SK-N-SH (cell line): Measurements from ENCODE around the gene MS4A10. TPM values are rescaled to one million over a fixed set of nuclear protein-coding genes. Genes with fewer than 3 reads are reported as not detected.

Experiments used
- CTCF ChIA-PET: fragments of 300-600, 350-600 bp; formaldehyde crosslinking; extraction: SDS; loops from one replicate; lab custom pipeline; 2021; lab: Yijun Ruan, JAX
- POLR2A ChIA-PET: fragments of 350-600 bp; sonication (Branson Sonifier 250); formaldehyde crosslinking; extraction: SDS; loops from one replicate; lab custom pipeline; 2020; ENCODE audit warnings: antibody characterized with exemption, inconsistent platforms; lab: Yijun Ruan, JAX
- DNase-seq: peaks from one replicate; pipeline ENCODE4 v3.0.0; 2012
- H2AFZ ChIP-seq: fragments of 200-600 bp; sonication (generic); 2 replicates; pipeline ENCODE4 v1.8.1; 2016; ENCODE audit warnings: antibody characterized with exemption, mild to moderate bottlenecking, low read depth
- H3F3A ChIP-seq: fragments of 200-600 bp; sonication (generic); replicated peaks from 2 replicates; pipeline ENCODE3; 2016; ENCODE audit warnings: antibody characterized with exemption, mild to moderate bottlenecking; ENCODE audit not compliant: insufficient read depth
- H3K27ac ChIP-seq, 2 experiments: fragments of 200-500 bp in 1 of 2; fragments of 200-600 bp in 1 of 2; sonication (Bioruptor generic) in 1 of 2; sonication (generic), shearing (Covaris generic) in 1 of 2; 2 replicates each; pipeline versions ENCODE4 v1.5.1 to v1.6.1; 2014 to 2016; ENCODE audit warnings: low read depth in 2 of 2, inconsistent platforms in 1 of 2, low read length in 1 of 2, mild to moderate bottlenecking in 1 of 2, mixed read lengths in 1 of 2
- H3K27me3 ChIP-seq: fragments of 200-600 bp; sonication (generic), shearing (Covaris generic); 2 replicates; pipeline ENCODE4 v1.6.1; 2016; ENCODE audit warnings: mixed run types; ENCODE audit not compliant: insufficient read depth
- H3K36me3 ChIP-seq, 2 experiments: fragments of 200-500 bp in 1 of 2; fragments of 200-600 bp in 1 of 2; sonication (Bioruptor generic) in 1 of 2; sonication (generic) in 1 of 2; replicated peaks in 1 of 2; 2 replicates each; pipeline versions ENCODE3 to v1.5.1; 2014 to 2016; ENCODE audit warnings: low read length in 1 of 2, mild to moderate bottlenecking in 1 of 2; ENCODE audit not compliant: insufficient read depth in 2 of 2, control insufficient read depth in 1 of 2
- H3K4me1 ChIP-seq, 2 experiments: fragments of 200-500 bp in 1 of 2; fragments of 200-600 bp in 1 of 2; sonication (Bioruptor generic) in 1 of 2; sonication (generic), shearing (Covaris generic) in 1 of 2; 2 replicates each; pipeline versions ENCODE4 v1.5.1 to v1.6.1; 2014 to 2016; ENCODE audit warnings: low read depth in 1 of 2, low read length in 1 of 2, mixed run types in 1 of 2; ENCODE audit not compliant: insufficient read depth in 2 of 2, control insufficient read depth in 1 of 2
- H3K4me2 ChIP-seq: fragments of 200-600 bp; sonication (generic), shearing (Covaris generic); 2 replicates; pipeline ENCODE4 v1.6.1; 2017; ENCODE audit warnings: mixed run types
- H3K4me3 ChIP-seq, 2 experiments: fragments of 200-500 bp in 1 of 2; fragments of 200-600 bp in 1 of 2; sonication (Bioruptor generic) in 1 of 2; sonication (generic), shearing (Covaris generic) in 1 of 2; 2 replicates each; pipeline versions ENCODE4 v1.5.1 to v1.8.1; 2014 to 2016; ENCODE audit warnings: low read depth in 2 of 2, inconsistent platforms in 1 of 2, low read length in 1 of 2, mild to moderate bottlenecking in 1 of 2, mixed read lengths in 1 of 2, moderate library complexity in 1 of 2
- H3K79me2 ChIP-seq: fragments of 200-600 bp; sonication (generic); 2 replicates; pipeline ENCODE4 v1.8.1; 2017; ENCODE audit warnings: mild to moderate bottlenecking; ENCODE audit not compliant: insufficient read depth
- H3K9ac ChIP-seq: fragments of 200-600 bp; sonication (generic); 2 replicates; pipeline ENCODE4 v1.6.1; 2017; ENCODE audit warnings: mixed run types
- H3K9me2 ChIP-seq: fragments of 200-600 bp; sonication (generic); 2 replicates; pipeline ENCODE4 v1.6.1; 2017; ENCODE audit warnings: mixed run types
- H3K9me3 ChIP-seq: fragments of 200-600 bp; sonication (generic); 2 replicates; pipeline ENCODE4 v1.6.1; 2017; ENCODE audit warnings: mixed run types, mild to moderate bottlenecking, moderate library complexity
- H4K20me1 ChIP-seq: fragments of 200-600 bp; sonication (generic); 2 replicates; pipeline ENCODE4 v1.6.1; 2017; ENCODE audit warnings: mild to moderate bottlenecking, mixed run types; ENCODE audit not compliant: insufficient read depth
- CHD2 ChIP-seq: fragments of 150-350 bp; IDR thresholded peaks from 2 replicates; pipeline ENCODE4 v1.6.1; 2018; ENCODE audit warnings: low read length; ENCODE audit not compliant: partially characterized antibody
- CTCF ChIP-seq: fragments of 200-600 bp; sonication (generic); IDR thresholded peaks from 2 replicates; pipeline ENCODE4 v1.6.1; 2017; ENCODE audit warnings: antibody characterized with exemption, mild to moderate bottlenecking, moderate library complexity
- EP300 ChIP-seq, 2 experiments: IDR thresholded peaks; 2 replicates each; pipeline versions ENCODE4 v1.4.0 to v1.6.1; 2012; ENCODE audit warnings: borderline replicate concordance in 1 of 2, low read depth in 1 of 2, low read length in 1 of 2
- EZH2phosphoT487 ChIP-seq: fragments of 200-600 bp; sonication (generic); IDR thresholded peaks from 2 replicates; pipeline ENCODE4 v1.6.1; 2017; ENCODE audit warnings: low read depth, mixed run types, mild to moderate bottlenecking, antibody characterized with exemption, moderate library complexity, borderline replicate concordance
- FOXJ3 ChIP-seq: sonication (generic); formaldehyde crosslinking; IDR thresholded peaks from 2 replicates; pipeline ENCODE4 v1.5.1; 2020; ENCODE audit warnings: mild to moderate bottlenecking, missing genetic modification reagents
- IRF3 ChIP-seq: fragments of 150-350 bp; IDR thresholded peaks from 2 replicates; pipeline ENCODE4 v1.6.1; 2016; ENCODE audit warnings: mild to moderate bottlenecking, low read depth, low read length
- MEF2A ChIP-seq: IDR thresholded peaks from 2 replicates; pipeline ENCODE4 v1.4.0; 2012; ENCODE audit warnings: low read depth, borderline replicate concordance
- MXI1 ChIP-seq: IDR thresholded peaks from 2 replicates; pipeline ENCODE4 v1.6.1; 2012; ENCODE audit warnings: mild to moderate bottlenecking, low read depth, low read length, improper control_type of control experiment
- RAD21 ChIP-seq: IDR thresholded peaks from 2 replicates; pipeline ENCODE4 v1.6.1; 2012; ENCODE audit warnings: mild to moderate bottlenecking, low read length
- RFX5 ChIP-seq: IDR thresholded peaks from 2 replicates; pipeline ENCODE4 v1.6.1; 2012; ENCODE audit warnings: mild to moderate bottlenecking, improper control_type of control experiment, low read length
- RXRA ChIP-seq: IDR thresholded peaks from 2 replicates; pipeline ENCODE4 v1.4.0; 2012; ENCODE audit warnings: low read depth, mild to moderate bottlenecking, borderline replicate concordance
- SIN3A ChIP-seq: IDR thresholded peaks from 2 replicates; pipeline ENCODE4 v1.6.1; 2012; ENCODE audit warnings: low read depth, mild to moderate bottlenecking, low read length, moderate library complexity, borderline replicate concordance
- TCF12 ChIP-seq: IDR thresholded peaks from 2 replicates; pipeline ENCODE4 v1.4.0; 2012
- TEAD4 ChIP-seq: IDR thresholded peaks from 2 replicates; pipeline ENCODE4 v1.4.0; 2012; ENCODE audit warnings: mild to moderate bottlenecking, borderline replicate concordance; ENCODE audit not compliant: insufficient read depth
- WGBS: methylation state at CpG from one replicate; pipeline ENCODE4 v1.1.6; 2017; ENCODE audit warnings: low lambda C conversion rate; 5-methylcytosine and 5-hydroxymethylcytosine counted together
- polyA plus RNA-seq, 3 experiments: library from polyadenylated mRNA; depleted of rRNA; stranded (reverse); fragments of >200 nt; gene quantifications; 2 replicates each; pipeline ENCODE4 v1.2.3, GENCODE V29; 2012
- TF ChIP-seq, protein P1 (sequence below): IDR thresholded peaks from 2 replicates; pipeline ENCODE4 v1.4.0; 2012; ENCODE audit warnings: low read depth, borderline replicate concordance
- TF ChIP-seq, protein P2 (sequence below): IDR thresholded peaks from 2 replicates; pipeline ENCODE4 v1.4.0; 2012; ENCODE audit warnings: low read depth
- TF ChIP-seq, protein P3 (sequence below): fragments of 150-350 bp; IDR thresholded peaks from 2 replicates; pipeline ENCODE4 v1.6.1; 2017; ENCODE audit warnings: antibody characterized with exemption, low read length, low read depth, borderline replicate concordance

MS4A10 gene
- polyA plus RNA-seq, 1 of the 3 experiments (the other 2 are of a cell fraction) = not detected

- TF ChIP-seq IRF3 (no peak), TCF12 (no peak), EZH2phosphoT487 (no peak)
These were observed 3.4 kb downstream of the MS4A10 start (continued) for GRCh38 chr11:60788401-60789125.

GRCh38 chr11:60790726-60791125, 5.6 kb downstream of the MS4A10 start:
- CTCF ChIA-PET = interaction anchor here (1.0 to 1.4 kb wide), 2 partner anchors 41 to 109 kb away, joined by 4 to 5 read pairs; no protein-coding TSS in a partner anchor
- Histone ChIP-seq H3K9me2 (no peaks in the 10 kb centered on the region), H3K4me1 (no peaks in the 10 kb centered on the region), H3K27me3 (peaks cover 9% of the 10 kb centered on the region; the same call in 1 of the 2 replicates), H3K79me2 (no peaks in the 10 kb centered on the region), H3K9ac (no peak overlapping the region), H4K20me1 (no peaks in the 10 kb centered on the region), H3K27ac (no peak overlapping the region), H3K36me3 (no peaks in the 10 kb centered on the region), H3K9me3 (no peaks in the 10 kb centered on the region), H3F3A (no peaks in the 10 kb centered on the region), H3K4me3 (no peak overlapping the region), H2AFZ (no peak overlapping the region), H3K4me2 (no peak overlapping the region)
- POLR2A ChIA-PET = no interaction called here
- no peak for DNase-seq
- 13% methylated on average over 3 of the region's 3 CpGs for WGBS
- TF ChIP-seq FOXJ3 (CRISPR knock-in tag) (no peak), MXI1 (no peak), RFX5 (no peak), CHD2 (no peak)
- TF ChIP-seq, protein P1, sequence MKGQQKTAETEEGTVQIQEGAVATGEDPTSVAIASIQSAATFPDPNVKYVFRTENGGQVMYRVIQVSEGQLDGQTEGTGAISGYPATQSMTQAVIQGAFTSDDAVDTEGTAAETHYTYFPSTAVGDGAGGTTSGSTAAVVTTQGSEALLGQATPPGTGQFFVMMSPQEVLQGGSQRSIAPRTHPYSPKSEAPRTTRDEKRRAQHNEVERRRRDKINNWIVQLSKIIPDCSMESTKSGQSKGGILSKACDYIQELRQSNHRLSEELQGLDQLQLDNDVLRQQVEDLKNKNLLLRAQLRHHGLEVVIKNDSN = no peak

GRCh38 chr11:60791153-60791933, 6.2 kb downstream of the MS4A10 start:
- no peak overlapping the region for H2AFZ ChIP-seq
- H3K9ac ChIP-seq = no peak overlapping the region
- H3K36me3 ChIP-seq = no peaks in the 10 kb centered on the region
- DNase-seq = no peak
- TF ChIP-seq CTCF (no peak), EP300 (IDR thresholded peaks at IDR 0.05; ENCODE audit: borderline replicate concordance in 1 of 2, low read depth in 1 of 2, low read length in 1 of 2) (no peak), MEF2A (no peak), TEAD4 (no peak), RAD21 (no peak), CHD2 (no peak), RXRA (no peak), SIN3A (no peak)
- TF ChIP-seq, protein P2, sequence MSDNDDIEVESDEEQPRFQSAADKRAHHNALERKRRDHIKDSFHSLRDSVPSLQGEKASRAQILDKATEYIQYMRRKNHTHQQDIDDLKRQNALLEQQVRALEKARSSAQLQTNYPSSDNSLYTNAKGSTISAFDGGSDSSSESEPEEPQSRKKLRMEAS = no peak
- TF ChIP-seq, protein P3, sequence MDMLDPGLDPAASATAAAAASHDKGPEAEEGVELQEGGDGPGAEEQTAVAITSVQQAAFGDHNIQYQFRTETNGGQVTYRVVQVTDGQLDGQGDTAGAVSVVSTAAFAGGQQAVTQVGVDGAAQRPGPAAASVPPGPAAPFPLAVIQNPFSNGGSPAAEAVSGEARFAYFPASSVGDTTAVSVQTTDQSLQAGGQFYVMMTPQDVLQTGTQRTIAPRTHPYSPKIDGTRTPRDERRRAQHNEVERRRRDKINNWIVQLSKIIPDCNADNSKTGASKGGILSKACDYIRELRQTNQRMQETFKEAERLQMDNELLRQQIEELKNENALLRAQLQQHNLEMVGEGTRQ = no peak
- H3K79me2 ChIP-seq = no peaks in the 10 kb centered on the region
- H3F3A ChIP-seq = no peaks in the 10 kb centered on the region
- no peak overlapping the region for H3K4me3 ChIP-seq
- CTCF ChIA-PET = interaction anchor here (1.0 to 1.5 kb wide), 4 partner anchors 9 to 396 kb away, joined by 3 to 5 read pairs (median 4); no protein-coding TSS in a partner anchor
- no peaks in the 10 kb centered on the region for H3K4me1 ChIP-seq
- no peaks in the 10 kb centered on the region for H3K9me2 ChIP-seq
- H3K27ac ChIP-seq = no peak overlapping the region
- H4K20me1 ChIP-seq = no peaks in the 10 kb centered on the region
- no peak overlapping the region for H3K4me2 ChIP-seq
- peaks cover 9% of the 10 kb centered on the region; the same call in 1 of the 2 replicates for H3K27me3 ChIP-seq
- POLR2A ChIA-PET = no interaction called here
- 5% methylated on average over 4 of the region's 4 CpGs for WGBS
- H3K9me3 ChIP-seq = no peaks in the 10 kb centered on the region
